Stomach (tissue), 9 donors: Measurements from ENCODE around the gene GFPT2. TPM values are rescaled to one million over a fixed set of nuclear protein-coding genes. Genes with fewer than 3 reads are reported as not detected.

Experiments used
- DNase-seq, 2 donors: peaks; one replicate each; pipeline versions ENCODE4 v3.0.0 to v3.0.0-alpha.2; 2013 to 2019
- H3K27ac ChIP-seq, 5 donors: fragments of 200-600 bp in 4 of 5; sonication (generic) in 4 of 5; one replicate each; pipeline ENCODE4 v1.5.1; 2013 to 2019; ENCODE audit warnings: mild to moderate bottlenecking in 1 of 5, moderate library complexity in 1 of 5
- H3K27me3 ChIP-seq, 3 donors: fragments of 200-600 bp; sonication (generic); one replicate each; pipeline ENCODE4 v1.5.1; 2017 to 2019; ENCODE audit warnings: mixed run types in 1 of 3
- H3K36me3 ChIP-seq, 4 donors: fragments of 200-600 bp; sonication (generic); 1 replicate in 3 of 4; 2 replicates in 1 of 4; pipeline ENCODE4 v1.5.1; 2016 to 2019
- H3K4me1 ChIP-seq, 4 donors: fragments of 200-600 bp; sonication (generic); one replicate each; pipeline ENCODE4 v1.5.1; 2016 to 2019
- H3K4me3 ChIP-seq, 4 donors: fragments of 200-600 bp; sonication (generic) in 3 of 4; one replicate each; pipeline ENCODE4 v1.5.1; 2016 to 2019; ENCODE audit warnings: mild to moderate bottlenecking in 1 of 4
- H3K9me3 ChIP-seq, 4 donors: fragments of 200-600 bp; sonication (generic); one replicate each; pipeline ENCODE4 v1.5.1; 2016 to 2019
- EP300 ChIP-seq: sonication (generic); formaldehyde crosslinking; IDR thresholded peaks from one replicate; pipeline ENCODE4 v1.6.1; 2017; ENCODE audit warnings: antibody characterized with exemption
- POLR2A ChIP-seq, 4 donors: fragments of 450-650 bp; IDR thresholded peaks; one replicate each; pipeline ENCODE4 v1.6.1; 2016; ENCODE audit warnings: antibody characterized with exemption in 4 of 4, control low read depth in 2 of 4, mild to moderate bottlenecking in 1 of 4, moderate library complexity in 1 of 4
- POLR2AphosphoS5 ChIP-seq, 3 donors: sonication (generic); formaldehyde crosslinking; IDR thresholded peaks; one replicate each; pipeline ENCODE4 v1.6.1; 2016; ENCODE audit warnings: antibody characterized with exemption in 3 of 3
- WGBS, 5 donors: extraction: QIAGEN DNeasy Blood & Tissue Kit in 3 of 5; methylation state at CpG; one replicate each; pipeline versions ENCODE4 v1.1.5 to v1.1.7; 2013 to 2018; 5-methylcytosine and 5-hydroxymethylcytosine counted together
- intact Hi-C: fragments of 100-400 bp; cut with DNase I; formaldehyde crosslinking; loops from one replicate; pipeline ENCODE4 v1.15.1; 2023; ENCODE audit warnings: low total_unique reads
- polyA plus RNA-seq, 3 donors: library from polyadenylated mRNA; stranded (reverse); fragments of 200-250 nt; gene quantifications; one replicate each; pipeline ENCODE4 v1.2.3, GENCODE V29; 2013
- total RNA-seq, 5 donors: library from RNA; depleted of rRNA; stranded (reverse); fragments of >200 nt; gene quantifications; one replicate each; pipeline versions ENCODE4 v1.1.0 to v1.2.3, GENCODE V29; 2014 to 2016
- TF ChIP-seq, protein P1 (sequence below), 7 experiments: fragments of 450-650 bp in 4 of 7; fragments of 200-600 bp in 3 of 7; sonication (generic) in 3 of 7; IDR thresholded peaks; one replicate each; pipeline ENCODE4 v1.5.1; 2016 to 2019; ENCODE audit warnings: antibody characterized with exemption in 7 of 7, control low read depth in 2 of 7, mild to moderate bottlenecking in 1 of 7
- donor health status: healthy with polysubstance abuse.
- donor health status: Bipolar disorder and iron deficiency.
- donor health status: healthy.

GFPT2 gene
- total and polyA plus RNA-seq, 8 donors = 3.5 to 54.5 (median 8.3) TPM

DNA sequence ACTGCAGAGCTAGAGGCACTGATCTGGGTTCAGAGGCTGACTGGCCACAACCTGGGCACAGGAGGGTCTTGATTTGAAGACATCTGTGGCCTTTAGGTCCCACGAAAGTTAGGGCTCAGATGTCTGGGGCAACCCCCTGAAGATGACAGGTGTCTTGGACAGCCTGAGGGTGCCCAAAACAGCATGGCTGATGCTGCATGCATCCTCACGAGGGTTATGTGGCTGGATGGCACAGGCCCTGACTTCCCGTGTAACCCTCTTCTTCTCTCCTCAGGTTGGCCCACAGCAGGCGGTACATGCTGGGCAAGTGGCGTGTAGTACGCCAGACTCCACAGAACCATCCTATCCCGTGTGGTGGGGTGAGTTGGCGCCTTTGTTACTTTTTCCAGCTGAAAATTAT is 29.8 kb upstream of the GFPT2 start:
- no peak for DNase-seq
- 87 to 96% (median 91%) methylated on average over 7 to 8 of the region's 8 CpGs for WGBS, 5 donors
- Histone ChIP-seq H3K9me3 (no peaks in the 10 kb centered on the region), H3K27me3 (peaks cover 0 to 23% (median 0%) of the 10 kb centered on the region in 3 donors), H3K4me3 (no peak overlapping the region), H3K27ac (no peak overlapping the region), H3K36me3 (no peaks in the 10 kb centered on the region), H3K4me1 (no peaks in the 10 kb centered on the region)
- intact Hi-C loops = no loop called here
- TF ChIP-seq POLR2A (IDR thresholded peaks at IDR 0.05) = no peak

DNA sequence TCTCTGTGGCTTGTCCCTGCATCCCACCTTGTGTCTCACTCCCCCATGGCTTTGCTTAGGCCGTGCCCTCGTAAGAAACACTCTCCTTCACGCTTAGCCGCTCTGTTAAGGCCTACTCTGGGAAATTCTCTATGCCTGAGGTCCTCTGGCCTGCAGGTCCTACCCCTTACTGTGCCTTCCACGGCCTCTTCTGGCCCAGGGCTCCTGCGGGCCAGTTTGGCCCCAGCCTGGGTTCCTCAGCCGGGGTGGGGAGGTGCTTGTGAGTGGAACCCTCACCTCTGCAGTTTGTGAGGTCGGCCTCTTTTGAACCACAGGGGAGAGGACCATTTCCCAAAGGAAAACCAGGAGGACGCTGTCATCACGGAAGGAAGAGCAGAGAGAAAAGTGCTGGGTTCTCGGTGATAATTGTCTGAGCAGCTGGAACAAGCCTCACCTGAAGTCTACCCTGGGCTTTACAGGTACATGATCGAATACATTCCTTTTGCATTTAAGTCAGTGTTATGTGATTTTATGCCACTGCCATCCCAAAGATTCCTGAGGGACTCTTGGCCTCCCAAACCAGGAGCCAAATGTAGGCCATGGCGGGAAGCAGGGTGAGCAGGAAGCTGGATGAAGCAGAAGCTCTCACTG is 28.8 kb upstream of the GFPT2 start:
- Histone ChIP-seq H3K27ac (no peak overlapping the region), H3K4me3 (no peak overlapping the region), H3K4me1 (no peaks in the 10 kb centered on the region), H3K27me3 (peaks cover 0 to 23% (median 0%) of the 10 kb centered on the region in 3 donors), H3K9me3 (no peaks in the 10 kb centered on the region), H3K36me3 (no peaks in the 10 kb centered on the region)
- TF ChIP-seq, protein P1, sequence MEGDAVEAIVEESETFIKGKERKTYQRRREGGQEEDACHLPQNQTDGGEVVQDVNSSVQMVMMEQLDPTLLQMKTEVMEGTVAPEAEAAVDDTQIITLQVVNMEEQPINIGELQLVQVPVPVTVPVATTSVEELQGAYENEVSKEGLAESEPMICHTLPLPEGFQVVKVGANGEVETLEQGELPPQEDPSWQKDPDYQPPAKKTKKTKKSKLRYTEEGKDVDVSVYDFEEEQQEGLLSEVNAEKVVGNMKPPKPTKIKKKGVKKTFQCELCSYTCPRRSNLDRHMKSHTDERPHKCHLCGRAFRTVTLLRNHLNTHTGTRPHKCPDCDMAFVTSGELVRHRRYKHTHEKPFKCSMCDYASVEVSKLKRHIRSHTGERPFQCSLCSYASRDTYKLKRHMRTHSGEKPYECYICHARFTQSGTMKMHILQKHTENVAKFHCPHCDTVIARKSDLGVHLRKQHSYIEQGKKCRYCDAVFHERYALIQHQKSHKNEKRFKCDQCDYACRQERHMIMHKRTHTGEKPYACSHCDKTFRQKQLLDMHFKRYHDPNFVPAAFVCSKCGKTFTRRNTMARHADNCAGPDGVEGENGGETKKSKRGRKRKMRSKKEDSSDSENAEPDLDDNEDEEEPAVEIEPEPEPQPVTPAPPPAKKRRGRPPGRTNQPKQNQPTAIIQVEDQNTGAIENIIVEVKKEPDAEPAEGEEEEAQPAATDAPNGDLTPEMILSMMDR (IDR thresholded peaks at IDR 0.05) = no peak
- TF ChIP-seq POLR2A (IDR thresholded peaks at IDR 0.05) = no peak
- TF ChIP-seq POLR2AphosphoS5 (IDR thresholded peaks at IDR 0.05) = no peak
- TF ChIP-seq EP300 = no peak
- intact Hi-C loops = no loop called here
- no peak for DNase-seq
- 84 to 92% (median 91%) methylated on average over 13 of the region's 13 CpGs for whole genome bisulfite sequencing, 5 donors

- Histone ChIP-seq H3K36me3 (no peaks in the 10 kb centered on the region), H3K4me3 (no peak overlapping the region), H3K27ac (no peak overlapping the region), H3K4me1 (no peaks in the 10 kb centered on the region), H3K9me3 (no peaks in the 10 kb centered on the region), H3K27me3 (peaks cover 0 to 23% (median 0%) of the 10 kb centered on the region in 3 donors)
- 37 to 53% (median 45%) methylated on average over 4 of the region's 4 CpGs for WGBS, 5 donors
- intact Hi-C loops = no loop called here
- no peak for TF ChIP-seq POLR2A (IDR thresholded peaks at IDR 0.05)
- TF ChIP-seq, protein P1 (IDR thresholded peaks at IDR 0.05) = no peak
- DNase-seq = no peak
Measured at GRCh38 chr5:180381428-180381827, 28.3 kb upstream of the GFPT2 start.

DNA sequence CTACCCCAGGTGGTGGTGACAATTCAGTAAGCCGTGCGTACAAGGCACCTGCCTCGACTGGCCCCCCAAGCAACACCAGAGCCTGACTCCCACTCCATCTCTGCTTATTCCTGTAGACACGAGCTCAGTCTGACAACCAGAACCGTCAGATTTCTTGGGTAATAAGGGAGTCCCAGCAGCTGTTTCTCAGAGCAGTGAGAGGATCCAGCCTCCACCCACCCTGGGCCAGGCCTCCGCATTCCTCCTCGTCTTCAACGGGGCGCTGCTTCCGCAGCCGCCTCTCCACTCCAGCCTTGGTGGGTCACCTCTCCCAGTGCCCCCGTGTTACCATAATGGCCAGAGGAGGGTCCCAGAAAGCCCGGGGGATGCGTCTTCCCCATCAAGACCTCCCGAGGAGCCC is 27.7 kb upstream of the GFPT2 start:
- peak in 1 of 2 donors; percentile 45 for DNase-seq
- Histone ChIP-seq H3K36me3 (no peaks in the 10 kb centered on the region), H3K9me3 (no peaks in the 10 kb centered on the region), H3K4me1 (no peaks in the 10 kb centered on the region), H3K27ac (no peak overlapping the region), H3K4me3 (no peak overlapping the region), H3K27me3 (peaks cover 0 to 23% (median 0%) of the 10 kb centered on the region in 3 donors)
- intact Hi-C loops = no loop called here
- no peak for TF ChIP-seq EP300
- TF ChIP-seq, protein P1 (IDR thresholded peaks at IDR 0.05) = no peak
- no peak for TF ChIP-seq POLR2AphosphoS5 (IDR thresholded peaks at IDR 0.05)
- TF ChIP-seq POLR2A (IDR thresholded peaks at IDR 0.05) = no peak
- 74 to 84% (median 81%) methylated on average over 15 of the region's 15 CpGs for WGBS, 5 donors

GRCh38 chr5:180380441-180380840 is 27.3 kb upstream of the GFPT2 start:
- no peak for DNase-seq
- TF ChIP-seq POLR2AphosphoS5 (IDR thresholded peaks at IDR 0.05) (no peak), EP300 (no peak), POLR2A (IDR thresholded peaks at IDR 0.05) (no peak)
- TF ChIP-seq, protein P1 (IDR thresholded peaks at IDR 0.05) = no peak
- H3K9me3 ChIP-seq = no peaks in the 10 kb centered on the region
- peaks cover 0 to 23% (median 0%) of the 10 kb centered on the region in 3 donors for H3K27me3 ChIP-seq
- intact Hi-C loops = no loop called here
- H3K4me3 ChIP-seq = no peak overlapping the region
- WGBS, 5 donors = 61 to 80% (median 74%) methylated on average over 10 of the region's 10 CpGs
- H3K36me3 ChIP-seq = no peaks in the 10 kb centered on the region
- H3K27ac ChIP-seq = no peak overlapping the region
- no peaks in the 10 kb centered on the region for H3K4me1 ChIP-seq
